DOHH2 (cell line): Measurements from ENCODE around the gene ARIH2.

Experiments
- CTCF ChIP-seq: fragments of 200-600 bp; sonication (generic); IDR thresholded peaks from one replicate; pipeline ENCODE4 v1.5.1; 2014; ENCODE audit warnings: antibody characterized with exemption, mild to moderate bottlenecking, low read depth, low read length; ENCODE audit not compliant: poor library complexity, severe bottlenecking
- EZH2phosphoT487 ChIP-seq: fragments of 200-600 bp; sonication (generic); IDR thresholded peaks from 2 replicates; pipeline ENCODE4 v1.6.1; 2017; ENCODE audit warnings: borderline replicate concordance, mild to moderate bottlenecking, antibody characterized with exemption, low read length, moderate library complexity, mixed read lengths

- peak; percentile 21 for TF ChIP-seq CTCF
- TF ChIP-seq EZH2phosphoT487, result no peak
These were observed 89.3 kb downstream of the ARIH2 start for GRCh38 chr3:49007771-49008528.
